PC-3 (cell line): ENCODE data around the gene BCKDHA. TPM values are rescaled to one million over a fixed set of nuclear protein-coding genes. Genes with fewer than 3 reads are reported as not detected.

ENCODE experiments used
- ATAC-seq: fragments of 200-7000 bp; cut with Tn5 transposase; 2 replicates; pipeline ENCODE4 v1.9.1; 2020; ENCODE audit warnings: mild to moderate bottlenecking, moderate library complexity
- BruUV-seq: library from RNA; stranded (reverse); fragments of 400-500 nt; replicated peaks from 2 replicates; lab custom pipeline; 2021; lab: Mats Ljungman, UMichigan
- CTCF ChIA-PET: fragments of 300-600 bp; sonication (Branson Sonifier 250); formaldehyde crosslinking; loops from one replicate; lab custom pipeline; 2022; ENCODE audit warnings: antibody characterized with exemption; lab: Charles Lee
- POLR2A ChIA-PET: fragments of 300-600 bp; sonication (Branson Sonifier 250); formaldehyde crosslinking; loops from one replicate; lab custom pipeline; 2022; ENCODE audit warnings: antibody characterized with exemption; ENCODE audit not compliant: unreplicated experiment; lab: Charles Lee
- DNase-seq: peaks from one replicate; pipeline ENCODE4 v3.0.0-alpha.2; 2015
- H2AFZ ChIP-seq: fragments of 300-600 bp; sonication (generic); 2 replicates; pipeline ENCODE4 v1.6.0; 2016; ENCODE audit warnings: antibody characterized with exemption, low read length
- H3F3A ChIP-seq: fragments of 300-600 bp; sonication (generic); one replicate; pipeline ENCODE4 v1.6.0; 2017; ENCODE audit warnings: antibody characterized with exemption, low read length, control low read depth, mild to moderate bottlenecking; ENCODE audit not compliant: unreplicated experiment
- H3K27ac ChIP-seq: fragments of 300-600 bp; sonication (generic); 2 replicates; pipeline ENCODE4 v1.5.1; 2016; ENCODE audit warnings: mild to moderate bottlenecking, low read length
- H3K27me3 ChIP-seq: fragments of 300-600 bp; sonication (generic); 2 replicates; pipeline ENCODE4 v1.6.1; 2016; ENCODE audit warnings: low read length, mixed read lengths
- H3K36me3 ChIP-seq: fragments of 300-600 bp; sonication (generic); 2 replicates; pipeline ENCODE4 v1.6.1; 2016; ENCODE audit warnings: low read depth, mixed run types, low read length, mixed read lengths
- H3K4me1 ChIP-seq: fragments of 300-600 bp; sonication (generic); 2 replicates; pipeline ENCODE4 v1.5.1; 2016; ENCODE audit warnings: low read length; ENCODE audit not compliant: insufficient read depth
- H3K4me2 ChIP-seq: fragments of 300-600 bp; sonication (generic); 2 replicates; pipeline ENCODE4 v1.6.0; 2016; ENCODE audit warnings: low read length
- H3K4me3 ChIP-seq: fragments of 300-600 bp; sonication (generic); 2 replicates; pipeline ENCODE4 v1.5.1; 2016; ENCODE audit warnings: mild to moderate bottlenecking, low read length, mixed read lengths
- H3K79me2 ChIP-seq: fragments of 300-600 bp; sonication (generic); 2 replicates; pipeline ENCODE4 v1.6.1; 2017; ENCODE audit warnings: low read length, mixed read lengths
- H3K9ac ChIP-seq: fragments of 300-600 bp; sonication (generic); 2 replicates; pipeline ENCODE4 v1.6.0; 2016; ENCODE audit warnings: mild to moderate bottlenecking, low read length
- H3K9me2 ChIP-seq: fragments of 300-600 bp; sonication (generic); replicated peaks from 2 replicates; pipeline ENCODE4 v1.6.1; 2016; ENCODE audit warnings: mixed run types, low read length, mixed read lengths
- H3K9me3 ChIP-seq: fragments of 300-600 bp; sonication (generic); 2 replicates; pipeline ENCODE4 v1.6.1; 2016; ENCODE audit warnings: low read length, mixed read lengths
- H4K20me1 ChIP-seq: fragments of 300-600 bp; sonication (generic); 2 replicates; pipeline ENCODE4 v1.6.1; 2016; ENCODE audit warnings: low read length, mixed read lengths
- EZH2 ChIP-seq: fragments of 300-600 bp; sonication (generic); IDR thresholded peaks from one replicate; pipeline ENCODE4 v1.6.1; 2017; ENCODE audit warnings: antibody characterized with exemption, mild to moderate bottlenecking, low read length; ENCODE audit not compliant: unreplicated experiment
- EZH2phosphoT487 ChIP-seq: fragments of 300-600 bp; sonication (generic); IDR thresholded peaks from 2 replicates; pipeline ENCODE4 v1.6.1; 2018; ENCODE audit warnings: mild to moderate bottlenecking, antibody characterized with exemption, low read length, borderline replicate concordance
- intact Hi-C: fragments of 100-400 bp; cut with micrococcal nuclease; formaldehyde crosslinking; loops from 2 replicates; pipeline ENCODE4 v1.9.0; 2023
- total RNA-seq: library from RNA; depleted of rRNA; stranded (reverse); fragments of >200 nt; gene quantifications from 2 replicates; pipeline ENCODE4 v1.2.3, GENCODE V29; 2014
- TF ChIP-seq, protein P1 (sequence below): fragments of 300-600 bp; sonication (generic); conservative IDR thresholded peaks from 2 replicates; pipeline ENCODE4 v1.5.1; 2017; ENCODE audit warnings: antibody characterized with exemption, low read depth, mild to moderate bottlenecking, low read length

BCKDHA gene
- total RNA-seq, 1 experiment from 2014 or later, result 49.2 TPM

DNA sequence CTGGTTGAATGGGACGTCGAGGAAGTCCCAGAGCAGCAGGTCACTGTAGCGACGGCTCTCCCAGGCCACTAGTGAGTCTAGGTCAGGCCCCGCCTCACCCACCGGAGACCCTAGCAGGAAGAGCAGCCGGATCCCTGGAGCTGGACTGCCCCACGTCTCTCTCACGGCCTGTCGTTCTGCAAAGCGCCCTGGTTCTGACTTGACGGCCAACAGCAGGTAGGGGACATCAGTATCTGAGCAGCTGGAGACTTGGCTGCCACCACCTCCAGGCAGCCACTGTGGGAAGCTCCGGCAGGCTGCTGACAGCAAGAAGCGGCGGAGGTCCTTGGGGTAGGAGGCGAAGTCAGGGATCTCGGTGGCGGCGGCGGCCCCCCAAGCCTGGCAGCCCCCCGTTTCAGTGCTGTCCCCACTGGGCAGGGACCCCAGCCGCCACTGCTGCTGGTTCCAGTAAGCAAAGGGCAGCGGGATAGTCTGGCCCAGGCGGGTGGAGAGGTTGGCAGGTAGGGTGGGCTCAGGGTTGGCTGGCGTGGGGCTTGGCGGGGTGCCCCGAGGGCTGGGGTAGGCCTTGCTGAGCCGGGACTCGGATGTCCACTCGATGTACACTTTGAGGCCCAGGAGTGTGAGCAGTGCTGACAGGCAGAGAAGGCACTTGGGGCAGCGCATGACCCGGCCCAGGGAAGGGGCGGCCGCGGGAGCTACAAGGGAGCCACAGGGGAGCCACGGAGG is 28.7 kb downstream of the BCKDHA start:
- ATAC-seq, result no peak
- no peak for TF ChIP-seq EZH2
- no peak for TF ChIP-seq EZH2phosphoT487
- TF ChIP-seq, protein P1, sequence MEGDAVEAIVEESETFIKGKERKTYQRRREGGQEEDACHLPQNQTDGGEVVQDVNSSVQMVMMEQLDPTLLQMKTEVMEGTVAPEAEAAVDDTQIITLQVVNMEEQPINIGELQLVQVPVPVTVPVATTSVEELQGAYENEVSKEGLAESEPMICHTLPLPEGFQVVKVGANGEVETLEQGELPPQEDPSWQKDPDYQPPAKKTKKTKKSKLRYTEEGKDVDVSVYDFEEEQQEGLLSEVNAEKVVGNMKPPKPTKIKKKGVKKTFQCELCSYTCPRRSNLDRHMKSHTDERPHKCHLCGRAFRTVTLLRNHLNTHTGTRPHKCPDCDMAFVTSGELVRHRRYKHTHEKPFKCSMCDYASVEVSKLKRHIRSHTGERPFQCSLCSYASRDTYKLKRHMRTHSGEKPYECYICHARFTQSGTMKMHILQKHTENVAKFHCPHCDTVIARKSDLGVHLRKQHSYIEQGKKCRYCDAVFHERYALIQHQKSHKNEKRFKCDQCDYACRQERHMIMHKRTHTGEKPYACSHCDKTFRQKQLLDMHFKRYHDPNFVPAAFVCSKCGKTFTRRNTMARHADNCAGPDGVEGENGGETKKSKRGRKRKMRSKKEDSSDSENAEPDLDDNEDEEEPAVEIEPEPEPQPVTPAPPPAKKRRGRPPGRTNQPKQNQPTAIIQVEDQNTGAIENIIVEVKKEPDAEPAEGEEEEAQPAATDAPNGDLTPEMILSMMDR, result no peak
- Histone ChIP-seq H3K4me1 (no peaks in the 10 kb centered on the region), H3F3A (no peaks in the 10 kb centered on the region), H3K4me3 (no peak overlapping the region), H3K27ac (no peak overlapping the region), H3K9me2 (no peaks in the 10 kb centered on the region), H3K36me3 (no peaks in the 10 kb centered on the region), H3K9ac (no peak overlapping the region), H3K4me2 (no peak overlapping the region), H3K27me3 (no peaks in the 10 kb centered on the region), H3K79me2 (no peaks in the 10 kb centered on the region), H4K20me1 (no peaks in the 10 kb centered on the region), H3K9me3 (no peaks in the 10 kb centered on the region), H2AFZ (no peak overlapping the region)
- no TSS peak for BruUV-seq
- CTCF ChIA-PET, result no interaction called here
- POLR2A ChIA-PET, result no interaction called here
- intact Hi-C loops, result no loop called here
- DNase-seq, result no peak

- no TSS peak for BruUV-seq
- ChIA-PET CTCF (no interaction called here), POLR2A (no interaction called here)
- H3F3A ChIP-seq, result no peaks in the 10 kb centered on the region
- no peak within 1 kb of the TSS for H3K4me2 ChIP-seq
- no peak within 1 kb of the TSS for H3K4me3 ChIP-seq
- H3K9ac ChIP-seq, result no peak within 1 kb of the TSS
- no peaks in the 10 kb centered on the region for H3K9me2 ChIP-seq
- H4K20me1 ChIP-seq, result no peaks in the 10 kb centered on the region
- no peaks in the 10 kb centered on the region for H3K4me1 ChIP-seq
- intact Hi-C loops, result no loop called here
- H3K27ac ChIP-seq, result no peak within 1 kb of the TSS
- peak; percentile 74 for ATAC-seq
- no peaks in the 10 kb centered on the region for H3K79me2 ChIP-seq
- no peaks in the 10 kb centered on the region for H3K9me3 ChIP-seq
- H3K36me3 ChIP-seq, result no peaks in the 10 kb centered on the region
- H3K27me3 ChIP-seq, result no peaks in the 10 kb centered on the region
- no peak for TF ChIP-seq EZH2
- TF ChIP-seq EZH2phosphoT487, result no peak
- TF ChIP-seq, protein P1, result no peak
- DNase-seq, result no peak
- H2AFZ ChIP-seq, result no peak within 1 kb of the TSS
Measured at GRCh38 chr19:41426952-41427646, 29.5 kb downstream of the BCKDHA start, which contains the start of gene B3GNT8. Gene B3GNT8, minus strand, starts transcription at chr19:41427374. Its CDS starts 596 bp downstream, at chr19:41426778.
